Activated CD4-positive, CD25-positive, alpha-beta regulatory T cell treated with anti-CD3 and anti-CD28 coated beads, Interleukin-2, amount 50 U/mL, for 24 hours (primary cell): ENCODE measurements around the gene BCL2L2.

Source experiments
- ATAC-seq, 2 donors: fragments of 150-1000 bp; cut with Tn5 transposase; one replicate each; pipeline ENCODE4 v1.10.0; 2021; ENCODE audit warnings: mild to moderate bottlenecking in 1 of 2, moderate library complexity in 1 of 2

Gene BCL2L2

DNA sequence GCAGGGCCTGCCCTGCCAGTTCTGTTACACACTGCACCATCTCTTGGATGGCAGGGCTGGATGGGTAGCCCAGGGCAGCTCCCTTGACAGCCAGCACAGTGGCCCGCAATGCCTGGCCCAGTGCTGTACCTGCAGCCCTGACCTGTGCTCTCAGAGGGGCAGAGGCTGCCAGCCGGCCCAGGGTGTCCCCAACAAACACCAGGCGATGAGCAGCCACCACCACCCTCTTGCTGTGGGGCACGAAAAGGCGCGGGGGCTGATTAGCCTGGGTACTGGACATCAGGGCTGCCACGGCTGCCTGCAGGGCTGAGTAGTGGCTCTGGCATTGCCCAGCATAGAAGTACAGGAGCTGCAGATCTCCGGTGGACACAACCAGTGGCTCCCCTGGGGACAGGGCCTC, 50.6 kb downstream of the BCL2L2 start:
- ATAC-seq, result no peak

DNA sequence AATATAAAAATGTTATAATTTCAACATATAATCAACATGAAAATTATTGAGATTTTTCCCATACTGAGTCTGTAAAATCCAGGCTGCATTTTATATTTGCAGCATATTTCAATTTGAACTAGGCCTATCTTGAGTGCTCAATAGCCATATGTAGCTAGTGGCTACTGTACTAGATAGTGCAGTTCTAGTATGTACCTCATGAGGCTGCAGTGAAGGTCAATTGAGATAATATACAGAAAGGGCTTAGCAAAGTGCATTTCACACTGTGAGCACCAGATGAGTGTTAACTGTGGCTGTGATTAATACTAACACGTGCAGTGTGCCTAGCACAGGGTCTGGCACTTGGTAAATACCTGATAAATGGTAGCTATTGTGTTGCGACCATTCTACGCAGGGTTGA, 51.4 kb downstream of the BCL2L2 start:
- ATAC-seq, result no peak

DNA sequence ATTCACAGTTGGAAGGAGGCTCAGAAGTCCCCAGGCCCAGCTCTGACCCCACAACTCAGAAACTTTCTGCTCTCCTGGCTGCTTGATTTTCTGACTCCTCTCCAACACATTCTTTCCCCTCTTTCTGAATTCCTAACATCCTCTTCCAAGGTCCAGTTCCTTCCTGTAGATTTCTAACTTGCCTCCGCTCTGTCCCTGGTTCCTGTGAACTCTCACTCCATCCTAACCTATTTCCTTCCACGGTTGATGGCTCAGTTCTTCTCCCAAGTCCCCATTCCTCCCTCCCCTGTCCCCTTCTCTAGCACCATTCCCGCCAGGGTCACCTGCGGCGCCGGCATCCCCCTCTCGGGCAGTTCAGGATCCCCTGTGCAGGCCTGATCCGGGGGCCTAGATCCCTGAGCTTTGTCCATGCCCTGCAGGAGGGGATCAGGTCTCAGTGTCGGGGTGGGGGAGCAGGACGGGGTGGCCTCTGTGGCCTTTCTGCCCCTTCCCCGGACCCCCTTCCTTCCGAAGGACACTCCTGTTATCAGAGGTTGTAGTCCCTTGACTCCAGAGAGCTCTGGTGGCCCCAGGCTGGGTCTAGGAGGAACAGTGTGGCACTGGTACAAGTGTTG, 52.0 kb downstream of the BCL2L2 start:
- ATAC-seq, result no peak

DNA sequence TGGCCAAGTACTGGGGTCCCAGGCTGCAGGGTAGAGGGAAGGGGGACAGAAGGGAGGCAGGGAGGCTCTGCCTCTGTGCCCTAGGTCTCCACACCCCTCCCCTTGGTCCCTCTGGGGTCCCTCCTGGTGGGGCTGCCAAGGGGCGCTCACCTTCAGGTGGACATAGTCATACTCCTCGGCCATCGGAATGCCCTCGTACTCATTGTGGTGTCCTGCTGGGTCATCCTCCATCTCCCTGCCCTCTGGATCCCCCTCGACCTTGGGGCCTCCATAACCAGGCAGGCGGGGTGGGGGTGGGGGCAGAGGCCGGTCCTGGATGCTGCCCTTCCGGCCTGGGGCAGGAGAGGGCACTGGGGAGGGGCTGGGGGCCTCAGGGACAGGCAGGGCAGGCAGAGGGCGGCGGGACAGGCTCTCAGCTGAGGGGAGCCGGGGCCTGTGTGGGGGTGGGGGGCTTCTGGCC, 52.6 kb downstream of the BCL2L2 start:
- no peak for ATAC-seq

DNA sequence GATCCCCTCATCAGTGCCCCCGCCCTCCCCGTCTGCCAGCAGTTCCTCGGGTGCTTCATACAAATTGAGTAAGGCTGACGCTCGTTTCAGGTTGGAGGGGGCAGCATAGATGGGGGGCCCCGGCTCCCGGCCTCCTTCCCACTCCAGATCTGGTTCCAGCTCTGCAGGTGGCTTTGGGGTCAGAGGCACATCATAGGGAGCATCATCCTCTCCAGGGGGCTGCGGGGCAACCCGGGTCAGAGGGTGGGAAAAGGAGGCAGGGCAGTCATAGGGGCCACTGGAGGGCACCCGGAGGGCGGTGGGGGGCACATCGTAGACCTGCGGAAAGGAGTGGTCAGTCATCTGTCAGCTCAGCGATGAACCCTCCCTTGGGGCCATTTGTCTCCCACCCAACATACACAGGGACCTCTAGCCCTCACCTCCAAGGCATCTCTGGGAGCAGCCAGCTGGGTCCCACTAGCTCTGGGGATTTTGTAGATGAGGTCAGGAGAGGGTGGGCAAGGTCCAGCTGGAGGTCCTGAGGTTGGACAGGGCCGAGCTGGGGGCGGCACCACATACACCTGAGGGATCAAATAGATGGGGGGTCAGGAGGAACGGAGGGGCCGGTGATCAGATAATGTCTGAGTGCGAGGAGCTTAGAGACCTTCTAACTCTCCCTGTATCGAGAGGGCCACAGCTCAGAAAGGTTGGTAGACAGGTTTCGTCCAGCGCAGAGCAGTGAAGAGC, 53.3 kb downstream of the BCL2L2 start:
- ATAC-seq, result no peak

DNA sequence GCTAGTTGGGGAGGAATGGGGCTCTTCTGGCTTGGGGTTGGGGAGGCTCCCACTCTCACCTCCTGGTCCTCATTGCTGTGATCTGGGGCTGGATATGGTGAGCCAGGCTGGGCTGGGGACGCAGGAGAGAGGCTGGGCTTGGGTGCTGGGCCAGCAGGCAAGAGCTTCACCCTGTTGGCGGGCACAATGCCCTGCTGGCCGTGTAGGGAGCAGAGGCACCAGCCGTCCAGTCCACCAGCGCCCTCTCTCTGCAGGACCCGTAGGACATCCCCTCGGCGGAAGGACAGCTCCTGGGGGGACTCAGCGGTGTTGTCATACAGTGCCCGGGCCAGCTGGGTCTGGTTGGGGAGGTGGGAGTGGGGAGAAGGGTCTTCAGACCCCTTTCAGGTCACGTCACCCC, 53.9 kb downstream of the BCL2L2 start:
- ATAC-seq, result no peak

DNA sequence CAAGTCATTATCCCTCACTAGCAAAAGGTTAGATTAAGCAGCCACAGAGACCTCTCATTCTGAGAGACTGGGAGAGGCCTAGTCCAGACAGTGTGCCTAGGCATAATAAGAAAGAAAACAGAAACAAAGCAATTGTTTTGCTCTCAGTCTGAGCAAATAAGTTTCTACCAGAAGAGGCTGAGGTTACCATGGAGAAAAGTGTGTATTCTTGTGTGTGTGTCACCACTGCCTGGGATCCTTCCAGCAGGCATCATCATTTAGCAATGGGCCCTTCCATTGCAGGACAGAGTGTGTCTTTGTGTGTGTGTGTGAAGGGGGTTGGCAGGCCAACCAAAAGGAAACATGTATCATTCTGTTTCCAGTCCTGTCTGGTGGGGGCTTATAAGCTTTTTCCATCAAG, 54.7 kb downstream of the BCL2L2 start:
- peak; percentile 13 to 25 for ATAC-seq
